GM21576 (cell line): ENCODE results near the gene KCNQ1.

Experiments
- ATAC-seq: cut with Tn5 transposase; IDR thresholded peaks from one replicate; pipeline ENCODE4 v1.9.1; 2021; ENCODE audit warnings: mild to moderate bottlenecking, moderate library complexity; ENCODE audit not compliant: unreplicated experiment

The KCNQ1 gene

DNA sequence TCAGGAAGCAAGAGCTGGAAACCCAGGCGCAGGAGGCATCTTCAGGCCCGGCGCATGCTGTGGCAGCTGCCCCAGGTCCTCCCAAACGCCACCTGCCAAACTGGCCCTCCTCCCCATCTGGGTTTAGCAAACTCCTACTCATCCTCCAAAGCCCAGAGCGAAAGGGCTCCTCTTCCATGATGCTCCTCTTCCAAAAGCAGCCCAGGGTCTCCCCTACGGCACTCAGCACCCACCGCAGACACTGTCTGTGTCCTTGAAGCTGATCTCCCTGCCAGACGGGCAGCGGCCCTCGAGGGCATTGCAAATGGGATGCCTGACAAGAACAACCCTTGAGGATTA lies 414.9 kb downstream of the KCNQ1 start:
- ATAC-seq = no peak

DNA sequence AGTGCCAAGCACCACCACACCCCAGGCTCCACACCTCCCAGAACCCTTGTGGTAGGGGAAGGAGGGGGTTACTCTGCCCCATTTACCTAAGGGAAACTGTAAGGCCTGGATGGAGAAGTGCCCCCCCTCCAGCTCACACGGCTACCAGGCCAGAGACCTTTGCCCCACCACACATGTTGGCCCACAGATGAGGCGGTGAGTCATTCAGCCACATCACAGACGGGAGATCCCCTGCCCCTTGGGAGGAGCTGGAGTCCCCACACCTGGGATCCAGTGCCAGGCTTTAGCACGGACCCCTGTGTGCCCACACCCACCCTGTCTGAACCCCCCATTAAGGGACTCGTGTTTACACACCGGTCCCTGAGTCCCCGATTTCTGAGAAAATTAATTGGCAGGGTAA lies 415.8 kb downstream of the KCNQ1 start:
- no peak for ATAC-seq

DNA sequence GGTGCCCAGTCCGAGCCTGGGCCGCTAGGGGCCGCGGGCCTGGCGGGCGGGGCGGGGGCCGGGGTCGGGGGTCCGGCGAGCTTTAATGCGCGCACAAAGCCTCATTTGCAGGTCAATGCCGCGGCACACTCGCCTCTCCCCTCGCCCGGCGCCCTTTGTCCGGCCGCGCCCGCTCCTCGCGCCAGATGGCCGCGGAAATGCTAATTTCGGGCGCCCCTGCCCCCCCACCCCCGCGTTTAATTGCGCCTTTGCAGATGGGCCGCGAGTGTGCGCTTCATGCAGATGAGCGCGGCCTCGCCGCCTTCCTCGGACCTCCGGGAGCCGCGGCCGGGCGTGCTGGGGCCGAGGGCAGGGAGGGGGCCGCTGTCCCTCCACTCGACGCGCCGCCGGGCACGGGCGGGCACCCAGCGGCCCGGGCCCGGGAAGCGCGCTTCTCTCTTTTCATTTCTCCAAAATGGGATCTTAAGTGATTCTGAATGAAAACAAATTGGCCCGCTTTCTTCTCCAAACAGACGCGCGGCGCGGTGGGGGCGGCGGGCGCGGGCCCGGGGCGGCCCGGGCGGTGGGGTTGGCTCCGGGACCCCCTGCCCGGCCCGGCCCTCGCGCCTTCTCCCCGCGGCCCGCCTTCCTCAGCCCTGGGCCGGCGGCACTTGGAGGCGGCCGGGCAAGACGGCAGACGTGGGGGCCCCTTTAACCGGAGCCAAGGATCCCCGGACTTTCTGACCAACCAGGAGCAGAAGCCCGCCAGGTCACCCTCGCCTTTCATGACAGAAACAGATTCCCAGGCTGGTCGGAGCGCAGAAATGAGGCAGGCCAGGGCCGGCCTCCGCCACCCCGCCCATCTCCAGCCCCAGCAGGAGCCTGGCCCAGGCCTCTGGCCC lies 417.8 kb downstream of the KCNQ1 start:
- ATAC-seq = no peak

DNA sequence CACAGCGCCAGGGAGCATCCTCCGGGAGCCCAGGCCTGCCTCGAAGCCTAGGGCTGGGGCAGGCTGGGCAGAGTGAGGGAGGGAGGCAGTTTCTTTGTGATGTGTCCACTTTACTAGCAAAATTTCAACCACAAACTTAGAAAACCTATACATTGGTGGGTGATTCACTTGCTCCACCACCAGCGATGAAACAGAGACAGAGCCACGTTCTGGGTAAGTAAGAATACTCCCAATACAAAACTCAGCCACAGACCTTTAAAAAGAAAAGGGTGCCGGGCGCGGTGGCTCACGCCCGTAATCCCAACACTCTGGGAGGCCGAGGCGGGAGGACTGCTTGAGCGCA lies 418.4 kb downstream of the KCNQ1 start:
- ATAC-seq = no peak

DNA sequence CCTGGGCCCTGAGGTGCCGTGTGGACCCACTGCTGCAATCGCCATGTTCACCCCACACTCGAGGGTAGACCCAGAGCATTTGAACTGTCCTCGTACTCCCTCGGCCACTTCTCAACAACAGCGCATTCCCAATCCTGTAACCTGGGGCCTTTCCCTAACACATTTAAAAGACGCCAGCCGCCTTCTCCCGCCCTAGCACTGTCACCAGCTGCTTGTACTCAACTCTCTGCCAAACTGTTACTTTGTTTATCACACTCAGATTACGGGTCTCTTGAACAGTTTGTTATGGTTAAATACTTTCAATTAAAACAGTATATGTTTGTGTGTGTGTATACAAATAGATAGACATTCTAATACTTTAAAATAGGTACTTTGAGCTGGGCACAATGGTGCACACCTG lies 420.1 kb downstream of the KCNQ1 start:
- ATAC-seq = no peak

DNA sequence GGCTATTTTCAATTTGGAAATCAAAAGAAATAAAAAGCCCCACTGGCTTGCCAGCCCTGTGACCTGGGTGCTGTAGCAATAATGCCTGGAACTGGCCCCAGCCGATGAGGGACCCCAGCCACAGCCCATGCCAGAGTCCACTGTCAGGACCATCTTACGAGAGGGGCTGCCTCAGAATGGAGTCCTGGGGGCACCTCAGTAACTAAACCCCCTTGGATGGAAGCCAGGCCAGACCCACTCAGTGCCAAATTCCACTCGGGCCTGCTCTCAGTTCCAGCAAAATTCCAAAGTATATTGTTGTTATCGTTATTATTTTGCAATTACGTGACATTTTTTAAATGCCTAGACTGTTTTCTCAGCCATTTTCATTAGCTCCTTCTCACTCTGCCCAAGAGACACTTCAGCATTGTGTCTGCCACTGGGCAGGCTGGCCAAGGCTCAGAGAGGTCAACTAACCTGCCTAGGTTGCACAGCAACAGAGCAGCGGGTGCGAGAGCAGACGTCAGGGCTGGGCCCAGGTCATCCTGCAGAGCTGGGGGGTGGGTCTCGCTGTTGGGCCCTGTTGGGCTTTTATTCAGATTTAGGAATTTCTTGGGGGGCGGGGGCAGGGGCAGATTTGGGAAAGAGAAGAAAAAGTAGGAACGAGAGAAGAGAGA lies 421.2 kb downstream of the KCNQ1 start:
- no peak for ATAC-seq

DNA sequence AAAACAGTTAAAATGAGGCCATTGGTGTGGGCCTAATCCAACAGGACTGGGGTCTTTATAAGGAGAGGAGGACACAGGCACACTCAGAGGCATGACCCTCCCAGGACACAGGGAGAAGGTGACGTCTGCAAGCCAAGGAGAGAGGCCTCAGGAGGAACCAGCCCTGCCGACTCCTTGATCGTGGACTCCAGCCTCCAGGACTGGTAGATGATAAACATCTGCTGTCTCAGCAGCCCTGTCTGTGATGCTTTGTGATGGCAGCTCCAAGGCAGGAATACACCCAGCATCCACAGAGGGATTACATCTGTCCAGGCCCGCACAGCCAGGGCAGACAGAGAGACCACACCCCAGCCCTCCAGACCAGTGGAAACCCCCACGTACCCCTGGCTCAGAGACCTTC lies 422.3 kb downstream of the KCNQ1 start:
- ATAC-seq = no peak

DNA sequence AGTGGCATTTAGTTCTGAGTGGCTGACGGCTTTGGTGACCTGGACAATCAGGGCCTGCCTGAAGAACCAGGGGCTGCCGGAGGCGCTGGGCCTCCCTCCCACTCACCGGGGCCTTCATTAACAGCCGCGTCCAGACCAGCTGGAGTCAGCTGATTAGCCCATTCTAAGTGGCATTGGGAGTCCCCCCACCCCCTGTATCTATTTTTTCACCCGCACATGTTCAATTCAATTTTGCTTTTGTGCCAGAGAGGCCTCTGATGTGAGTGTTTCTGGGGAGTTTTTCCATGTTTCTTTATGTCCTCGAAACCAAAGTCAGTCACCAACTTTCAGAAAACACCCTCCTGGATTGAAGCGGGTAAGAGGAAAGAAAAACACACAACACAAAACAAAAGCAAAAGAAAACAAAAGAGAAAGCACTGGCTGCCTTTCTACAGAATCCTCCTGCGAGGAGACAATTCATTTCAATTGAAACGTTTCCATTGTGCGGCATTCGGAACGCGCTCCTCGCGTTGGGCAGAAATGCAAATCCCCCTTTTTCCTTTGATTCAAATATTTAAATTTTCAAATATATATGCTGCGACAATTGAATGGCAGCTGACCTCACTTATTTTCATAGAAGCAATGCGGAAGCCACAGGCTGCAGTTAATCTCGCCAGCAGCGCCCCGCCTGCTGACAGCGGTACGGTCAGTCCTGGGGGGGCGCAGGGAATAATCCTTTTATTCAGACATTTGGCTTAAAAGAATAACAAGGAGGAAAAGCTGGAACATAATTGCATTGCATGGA lies 423.1 kb downstream of the KCNQ1 start:
- no peak for ATAC-seq

DNA sequence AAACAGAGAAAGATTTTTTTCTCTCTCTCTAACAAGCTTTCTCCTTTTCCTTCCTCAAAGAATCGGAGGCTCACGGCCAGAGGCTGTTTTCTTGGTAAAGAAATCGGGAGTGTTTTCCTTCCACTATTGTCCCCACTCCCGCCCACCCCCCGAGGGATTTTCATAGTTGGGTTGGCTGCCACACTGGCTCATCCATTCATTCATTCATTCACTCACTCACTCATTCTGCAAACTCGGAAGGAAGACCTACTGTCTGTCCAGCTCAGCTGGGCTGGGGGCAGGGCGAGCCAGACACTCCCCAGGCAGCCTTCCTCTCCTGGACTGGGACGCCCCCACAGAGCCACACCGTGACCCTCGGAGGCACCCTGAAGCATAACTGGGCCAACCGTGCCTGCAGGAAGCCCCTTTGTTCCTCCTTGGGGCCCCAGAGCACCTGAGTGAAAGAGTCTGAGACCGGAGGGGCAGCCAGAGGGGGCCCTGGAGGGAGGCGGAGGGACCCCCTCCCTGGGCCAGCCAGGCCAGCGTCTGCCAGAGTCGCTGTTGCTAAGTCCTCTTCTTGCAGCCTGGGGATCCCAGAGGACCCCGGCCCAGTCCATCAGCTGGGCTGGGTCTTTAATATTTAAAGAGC lies 423.8 kb downstream of the KCNQ1 start:
- no peak for ATAC-seq

DNA sequence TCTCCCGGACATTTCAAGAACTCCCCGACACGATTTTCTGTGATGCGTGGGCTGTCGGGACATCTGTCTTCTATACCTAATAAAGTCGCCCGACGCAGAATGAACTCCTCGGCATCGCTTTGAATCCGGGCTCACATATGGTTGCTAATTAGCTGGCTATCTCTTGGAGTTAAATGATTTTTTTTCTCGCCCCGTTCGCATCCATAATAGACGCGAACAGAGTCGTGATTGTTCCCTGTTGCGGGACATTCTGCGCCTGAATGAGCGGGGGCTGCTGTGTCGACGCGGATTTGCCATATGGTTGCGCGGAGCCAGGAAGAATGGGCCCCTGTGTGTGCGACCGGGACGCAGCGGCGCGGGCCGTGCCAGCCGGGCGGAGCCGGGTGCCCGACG lies 424.3 kb downstream of the KCNQ1 start:
- no peak for ATAC-seq

DNA sequence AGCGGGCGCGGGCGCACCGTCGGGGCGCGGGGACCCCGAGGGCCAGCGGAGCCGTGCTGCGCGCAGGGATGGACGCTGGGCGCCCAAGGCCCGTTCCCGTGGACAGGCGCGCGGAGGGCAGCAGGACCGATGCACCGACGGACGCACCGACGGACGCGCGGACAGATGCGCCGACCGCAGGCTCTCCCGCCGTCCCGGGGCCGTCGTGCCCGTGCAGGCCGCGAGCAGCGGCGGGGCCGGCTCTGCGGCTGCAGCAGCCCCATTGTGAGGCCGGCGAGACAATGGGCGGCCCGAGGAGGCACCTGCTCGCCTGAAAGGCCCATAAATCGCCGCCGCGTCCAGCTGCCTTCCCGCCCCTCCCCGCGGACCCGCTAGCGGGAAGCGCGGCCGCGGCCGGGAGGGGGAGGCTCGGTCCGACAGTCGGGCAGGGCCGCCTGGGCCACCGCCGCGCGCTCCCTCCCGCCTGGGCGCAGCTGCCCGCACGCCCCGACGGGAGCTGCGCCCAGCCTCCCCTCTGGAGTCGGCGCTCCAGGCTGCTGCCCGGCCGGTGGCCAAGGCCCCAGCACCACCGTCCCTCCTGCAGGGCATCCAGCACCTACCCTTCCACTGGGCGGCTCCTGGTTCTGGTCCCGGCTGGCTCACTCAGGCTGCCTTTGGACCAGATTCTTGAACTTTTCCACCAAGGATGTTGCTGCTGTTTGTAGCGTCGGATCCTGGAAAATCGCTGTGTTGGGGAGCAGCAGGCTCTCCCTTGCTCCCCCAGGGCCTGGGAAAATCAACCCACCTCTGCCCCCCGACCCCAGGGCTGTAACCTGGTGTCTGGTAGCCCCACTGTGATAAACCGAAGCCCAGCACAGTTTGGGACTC lies 425.0 kb downstream of the KCNQ1 start:
- ATAC-seq = no peak

DNA sequence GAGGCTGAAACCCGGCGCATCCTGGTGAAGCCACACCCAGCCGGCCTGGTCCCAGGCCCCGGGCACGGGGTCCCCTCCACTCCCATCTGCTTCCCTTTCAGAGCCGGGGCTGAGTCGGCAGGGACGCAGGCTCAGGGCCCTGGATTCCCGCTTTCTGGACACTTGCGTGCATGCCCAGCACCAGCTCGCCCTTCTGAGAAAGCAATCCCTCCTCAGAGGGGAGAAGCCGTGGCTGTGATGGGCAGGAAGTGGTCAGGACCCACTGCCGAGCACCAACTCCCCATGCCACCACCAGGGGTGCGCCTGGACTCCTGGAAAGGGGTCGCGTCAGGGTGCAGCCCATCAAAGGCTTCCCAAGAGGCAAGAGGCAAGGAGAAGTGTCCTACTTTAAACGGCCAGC lies 425.7 kb downstream of the KCNQ1 start:
- no peak for ATAC-seq

DNA sequence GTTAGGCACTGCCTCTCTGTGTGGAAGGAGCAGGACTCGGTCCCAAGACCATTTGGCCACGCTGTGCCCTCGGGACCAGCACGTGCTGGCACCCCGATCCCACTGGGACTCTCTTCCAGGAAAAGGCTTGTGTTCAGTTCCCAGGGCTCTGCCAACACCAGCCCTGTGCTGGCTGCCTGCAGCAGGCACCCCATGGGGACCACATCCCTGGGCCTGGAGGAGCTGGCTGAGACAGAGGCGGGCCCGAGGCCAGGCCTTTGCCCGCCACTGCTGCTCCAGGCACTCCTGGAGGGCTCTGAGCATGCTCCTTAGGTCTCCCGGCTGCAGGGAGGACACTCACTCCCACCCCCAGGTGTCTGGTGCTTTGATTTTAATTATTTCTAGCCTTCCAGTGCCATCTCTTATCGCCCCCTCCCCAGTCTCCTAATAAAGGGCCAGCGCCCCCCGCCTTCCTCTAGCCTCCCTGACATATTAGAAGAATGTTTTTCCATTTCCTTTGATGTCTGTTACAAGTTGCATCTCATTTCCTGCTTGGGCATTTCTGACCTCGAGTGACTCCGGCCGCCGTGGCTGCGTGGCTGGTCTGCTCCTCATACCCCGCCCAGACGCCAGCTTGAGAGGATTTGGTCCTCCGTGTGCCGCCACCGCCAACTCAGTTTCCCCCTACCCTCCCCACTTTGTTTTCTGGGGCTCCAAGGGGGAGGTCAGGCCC lies 426.3 kb downstream of the KCNQ1 start:
- no peak for ATAC-seq

DNA sequence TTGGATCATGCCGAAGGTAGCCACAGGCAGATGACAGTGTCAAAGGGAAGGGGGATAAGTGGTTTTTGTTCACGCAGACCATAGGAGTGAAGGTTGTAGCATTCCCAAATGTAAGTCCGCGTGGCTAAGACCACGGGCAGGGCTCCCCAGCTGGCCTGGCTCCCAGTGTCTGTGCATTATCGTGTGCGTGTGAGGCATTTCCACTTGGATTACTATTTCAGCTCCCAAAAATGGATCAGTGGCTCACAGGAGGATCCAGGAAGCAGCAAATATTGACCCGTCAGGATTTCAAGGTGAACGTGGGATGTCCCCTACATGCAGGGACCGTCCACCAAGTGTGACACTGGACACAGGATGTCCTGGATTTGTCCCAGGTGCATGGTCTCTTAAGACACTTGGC lies 430.2 kb downstream of the KCNQ1 start:
- ATAC-seq = no peak

DNA sequence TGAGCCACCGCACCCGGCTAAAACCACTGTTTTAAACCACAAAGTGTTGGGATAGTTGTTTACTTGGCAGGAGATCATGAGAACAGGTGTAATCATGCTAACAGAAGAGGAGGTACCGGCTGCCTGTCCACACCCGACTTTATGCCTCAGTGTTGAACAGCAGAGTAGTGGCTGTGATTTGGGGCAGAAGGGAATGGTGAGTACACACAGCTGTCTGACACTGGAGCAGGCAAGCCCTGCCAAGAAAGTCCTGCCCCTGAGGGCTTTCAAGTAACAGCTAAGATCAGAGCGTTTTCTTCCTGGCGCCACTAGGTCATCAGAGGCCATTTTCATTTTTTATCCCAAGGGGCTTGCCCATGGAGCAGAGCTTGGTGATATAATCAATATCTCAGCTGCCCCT lies 432.7 kb downstream of the KCNQ1 start:
- no peak for ATAC-seq

DNA sequence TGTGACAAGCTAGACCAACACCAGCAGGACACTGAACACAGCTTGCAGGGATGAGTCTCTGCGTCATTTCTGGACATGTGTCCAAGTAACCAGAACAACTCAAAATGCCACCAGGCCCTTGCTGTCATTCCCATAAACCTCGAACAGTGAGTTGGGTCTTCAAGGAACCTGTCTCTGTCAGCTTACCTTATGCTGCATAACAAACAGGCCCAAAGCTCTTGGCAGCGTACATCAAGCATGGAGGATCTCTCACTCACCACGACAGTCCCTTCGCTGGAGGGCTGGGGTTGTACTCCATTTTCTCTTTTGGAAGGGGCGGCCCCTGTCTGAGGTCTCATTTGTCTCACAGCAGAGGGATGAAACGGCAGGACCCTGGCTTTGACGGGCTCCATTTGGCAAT lies 434.0 kb downstream of the KCNQ1 start:
- no peak for ATAC-seq

DNA sequence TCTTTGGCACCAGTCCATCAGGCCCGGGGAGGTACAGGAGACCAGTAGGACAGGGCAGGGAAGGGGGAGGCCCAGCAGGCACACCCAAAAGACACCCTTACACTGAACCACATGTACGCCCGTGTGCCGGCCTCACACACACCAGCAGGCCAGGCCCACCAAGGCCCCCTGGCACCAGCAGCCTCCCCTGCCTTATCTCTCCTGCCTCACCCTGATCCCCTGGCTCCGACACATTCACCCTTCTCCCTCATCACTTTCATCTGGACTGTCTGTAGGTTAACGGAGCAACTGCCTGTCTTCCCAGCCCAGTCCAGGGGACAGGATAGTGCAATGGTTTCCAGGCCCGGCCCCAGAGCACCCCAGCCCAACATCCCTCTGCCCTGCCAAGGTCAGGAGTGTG lies 435.8 kb downstream of the KCNQ1 start:
- no peak for ATAC-seq

DNA sequence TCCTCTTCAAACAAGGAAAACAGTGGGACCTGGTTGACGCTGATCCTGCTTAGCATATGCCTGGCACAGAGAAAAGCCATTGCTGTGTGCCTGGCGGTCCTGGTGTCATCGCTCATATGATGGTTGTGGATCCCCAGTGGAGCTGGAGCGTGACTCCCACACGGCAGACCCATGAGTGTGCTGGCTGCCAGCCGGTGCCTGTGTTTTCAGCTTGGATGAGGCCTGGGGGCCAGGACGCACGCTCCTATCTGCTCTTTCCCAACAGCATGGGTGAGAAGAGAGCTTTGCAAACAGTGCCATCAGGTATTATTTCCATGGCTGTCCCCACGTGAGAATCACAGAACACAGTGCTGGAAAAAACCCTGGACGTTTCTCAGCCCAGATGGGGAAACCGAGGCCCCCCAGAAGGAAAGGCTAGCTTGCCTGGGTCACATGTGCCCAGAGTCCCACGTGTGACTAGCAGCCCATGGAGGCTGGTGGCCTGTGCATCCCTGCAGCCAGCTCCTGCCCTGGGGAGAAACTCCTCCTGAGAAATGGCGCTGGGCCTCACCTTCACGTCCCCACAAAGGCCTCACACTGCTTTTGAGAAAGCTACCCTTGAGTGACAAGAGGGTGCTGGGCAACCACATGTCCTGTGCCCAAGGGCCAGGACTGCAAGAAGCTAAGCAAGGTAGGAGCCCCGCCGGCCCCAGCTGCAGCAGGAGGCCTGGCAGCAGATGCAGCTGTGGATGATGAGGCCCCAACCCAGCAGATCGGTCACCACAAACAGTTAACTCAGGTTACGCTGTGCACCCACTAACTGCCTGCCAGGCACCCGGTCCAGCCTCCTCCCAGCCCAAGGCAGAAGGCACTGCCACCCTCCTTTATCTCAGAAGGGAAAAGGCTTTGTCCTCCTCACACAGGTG lies 436.5 kb downstream of the KCNQ1 start:
- no peak for ATAC-seq

DNA sequence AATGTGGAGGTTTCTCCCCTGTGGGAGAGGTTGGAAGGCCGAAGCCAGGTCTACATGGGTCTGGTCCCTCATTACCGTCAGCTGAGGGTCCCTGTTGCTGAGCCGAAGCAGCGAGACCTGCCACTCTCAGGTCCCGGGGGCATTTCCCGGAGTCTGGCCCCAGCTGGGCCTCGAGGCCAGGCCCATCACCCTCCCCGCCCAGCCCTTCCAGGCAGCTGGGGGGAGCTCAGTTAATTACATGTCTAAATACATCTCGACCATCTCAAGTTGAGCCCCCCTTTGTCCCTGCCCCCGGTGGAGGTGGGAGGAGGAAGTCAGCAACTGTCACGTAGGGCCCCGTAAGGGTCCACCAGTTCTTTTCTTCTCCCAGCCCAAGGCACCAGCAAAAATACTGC lies 437.2 kb downstream of the KCNQ1 start:
- no peak for ATAC-seq
